ENCODE data around the gene KCNT2. TPM values are rescaled to one million over a fixed set of nuclear protein-coding genes. Genes with fewer than 3 reads are reported as not detected.

The KCNT2 gene
- polyA plus RNA-seq, 4 donors = 0.27 to 1.2 (median 0.61) TPM; not detected in 1

- 62 to 73% (median 68%) methylated on average over 3 of the region's 3 CpGs for WGBS, 3 donors
- Histone ChIP-seq H3K27me3 (ENCODE audit: control insufficient read depth in 3 of 3, insufficient read depth in 3 of 3, low read length in 3 of 3) (no peaks in the 10 kb centered on the region), H3K27ac (ENCODE audit: low read depth in 1 of 3, low read length in 2 of 3) (no peak overlapping the region), H3K9me3 (ENCODE audit: control insufficient read depth in 2 of 2, insufficient read depth in 1 of 2, low read depth in 1 of 2, low read length in 1 of 2) (no peaks in the 10 kb centered on the region), H3K4me1 (ENCODE audit: control insufficient read depth in 3 of 3, insufficient read depth in 2 of 3, low read depth in 1 of 3, low read length in 2 of 3) (no peaks in the 10 kb centered on the region), H3K36me3 (ENCODE audit: control insufficient read depth in 3 of 3, insufficient read depth in 2 of 3, low read depth in 1 of 3, low read length in 3 of 3) (no peaks in the 10 kb centered on the region), H3K4me3 (ENCODE audit: low read depth in 1 of 3, low read length in 3 of 3) (no peak overlapping the region)
- DNase-seq = no peak
- no peak for FAIRE-seq
Observed at GRCh38 chr1:196178083-196178635, 430.1 kb downstream of the KCNT2 start.

Other genes with a start within 250 kb of the KCNT2 start
- 10 to 100 TPM in 1 of 4 donors, 1 to 10 TPM in 2, under 1 TPM in 1; 0.89 to 52.9 (median 8.1) TPM for gene CFH, start 43.6 kb upstream of the KCNT2 start, polyA plus RNA-seq
- under 1 TPM in 1 of 4 donors, not detected in 3; 0.04 TPM for gene CFHR3, start 166.4 kb upstream of the KCNT2 start, polyA plus RNA-seq
- under 1 TPM in 1 of 4 donors, not detected in 3; 0.04 TPM for gene CFHR1, start 211.3 kb upstream of the KCNT2 start, polyA plus RNA-seq